Epithelial cell of esophagus (primary cell): Measurements from ENCODE around the gene ELMO1.

ENCODE experiments used
- DNase-seq: peaks from one replicate; pipeline ENCODE4 v3.0.0; 2010; ENCODE audit warnings: low read depth
- H3K4me3 ChIP-seq: 2 replicates; pipeline ENCODE4 v1.5.1; 2011; ENCODE audit warnings: mild to moderate bottlenecking, low read length, control low read depth
- TF ChIP-seq, protein P1 (sequence below): IDR thresholded peaks from 2 replicates; pipeline ENCODE4 v1.5.1; 2011; ENCODE audit warnings: low read depth, mild to moderate bottlenecking, low read length, control low read depth, inconsistent platforms; ENCODE audit not compliant: insufficient read depth; ENCODE audit errors: missing control alignments

The ELMO1 gene

GRCh38 chr7:36937754-36938563 lies 510.7 kb downstream of the ELMO1 start:
- TF ChIP-seq, protein P1, sequence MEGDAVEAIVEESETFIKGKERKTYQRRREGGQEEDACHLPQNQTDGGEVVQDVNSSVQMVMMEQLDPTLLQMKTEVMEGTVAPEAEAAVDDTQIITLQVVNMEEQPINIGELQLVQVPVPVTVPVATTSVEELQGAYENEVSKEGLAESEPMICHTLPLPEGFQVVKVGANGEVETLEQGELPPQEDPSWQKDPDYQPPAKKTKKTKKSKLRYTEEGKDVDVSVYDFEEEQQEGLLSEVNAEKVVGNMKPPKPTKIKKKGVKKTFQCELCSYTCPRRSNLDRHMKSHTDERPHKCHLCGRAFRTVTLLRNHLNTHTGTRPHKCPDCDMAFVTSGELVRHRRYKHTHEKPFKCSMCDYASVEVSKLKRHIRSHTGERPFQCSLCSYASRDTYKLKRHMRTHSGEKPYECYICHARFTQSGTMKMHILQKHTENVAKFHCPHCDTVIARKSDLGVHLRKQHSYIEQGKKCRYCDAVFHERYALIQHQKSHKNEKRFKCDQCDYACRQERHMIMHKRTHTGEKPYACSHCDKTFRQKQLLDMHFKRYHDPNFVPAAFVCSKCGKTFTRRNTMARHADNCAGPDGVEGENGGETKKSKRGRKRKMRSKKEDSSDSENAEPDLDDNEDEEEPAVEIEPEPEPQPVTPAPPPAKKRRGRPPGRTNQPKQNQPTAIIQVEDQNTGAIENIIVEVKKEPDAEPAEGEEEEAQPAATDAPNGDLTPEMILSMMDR, result peak; percentile 6
- DNase-seq, result no peak

DNA sequence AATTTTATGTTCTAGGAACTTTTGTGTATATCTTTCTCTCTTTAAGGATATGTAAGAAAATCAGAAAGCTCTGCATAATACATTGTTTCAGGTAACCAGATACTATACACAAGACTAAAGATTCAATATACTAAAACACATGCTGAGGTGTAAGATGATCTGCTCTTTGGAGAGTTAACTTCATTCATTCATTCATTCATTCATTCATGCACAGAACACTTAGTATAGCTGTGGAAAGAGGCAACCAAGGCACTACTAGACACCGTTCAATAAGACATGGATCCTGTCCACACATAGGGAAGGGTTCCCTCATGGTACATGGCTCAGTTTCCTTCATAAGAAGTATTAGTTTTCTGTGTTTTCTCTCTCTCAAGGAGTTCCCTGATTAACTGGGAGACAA lies 516.8 kb downstream of the ELMO1 start:
- DNase-seq, result no peak
- TF ChIP-seq, protein P1, result no peak
- H3K4me3 ChIP-seq, result no peak overlapping the region

More at GRCh38 chr7:36937754-36938563, 510.7 kb downstream of the ELMO1 start:
- H3K4me3 ChIP-seq, result no peak overlapping the region

GRCh38 chr7:36929791-36930190 lies 518.9 kb downstream of the ELMO1 start:
- TF ChIP-seq, protein P1, result no peak
- DNase-seq, result no peak
- no peak overlapping the region for H3K4me3 ChIP-seq

- H3K4me3 ChIP-seq, result no peak overlapping the region
- TF ChIP-seq, protein P1, result no peak
- DNase-seq, result no peak
Measured at GRCh38 chr7:36928718-36929117, 519.9 kb downstream of the ELMO1 start.

DNA sequence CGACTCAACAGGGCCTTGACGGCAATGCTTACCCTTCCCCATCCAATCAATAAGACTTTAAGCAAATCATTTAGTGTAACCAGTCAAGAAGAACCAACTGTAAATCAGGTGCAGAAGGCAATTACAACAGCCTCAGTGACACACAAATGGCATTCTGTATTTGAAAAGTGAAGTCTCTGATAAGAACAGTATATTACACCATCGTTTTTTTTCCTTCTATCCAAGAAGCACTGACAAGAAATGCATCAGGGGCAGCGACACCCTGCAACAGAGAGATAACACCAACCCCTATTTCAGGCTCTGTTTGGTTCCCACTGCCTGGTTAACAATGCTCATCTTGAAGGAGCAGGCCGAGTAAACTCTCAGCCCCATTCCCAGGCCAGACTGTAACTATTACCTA lies 520.4 kb downstream of the ELMO1 start:
- H3K4me3 ChIP-seq, result no peak overlapping the region
- TF ChIP-seq, protein P1, result no peak
- DNase-seq, result no peak

DNA sequence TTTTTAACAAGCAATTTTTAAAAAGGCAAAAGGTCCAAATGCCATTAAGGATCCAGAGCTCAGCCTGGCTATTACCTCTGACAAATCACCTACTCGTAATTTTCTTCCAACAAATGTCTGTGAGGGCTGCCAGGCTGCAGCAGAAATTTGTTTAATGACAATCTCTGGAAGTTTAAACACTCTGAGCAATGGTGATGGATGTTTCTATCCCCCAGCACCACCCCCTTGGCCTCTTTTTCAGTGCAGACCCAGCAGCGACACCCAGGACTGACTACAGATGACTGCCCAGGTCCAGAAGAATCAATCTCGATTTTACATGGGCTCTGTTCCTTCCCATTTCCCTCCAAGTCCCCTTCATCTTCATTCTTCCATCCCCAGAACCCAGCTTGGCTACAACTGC lies 523.0 kb downstream of the ELMO1 start:
- H3K4me3 ChIP-seq, result no peak overlapping the region
- DNase-seq, result no peak
- TF ChIP-seq, protein P1, result no peak

GRCh38 chr7:36925207-36925606 lies 523.5 kb downstream of the ELMO1 start:
- DNase-seq, result no peak
- TF ChIP-seq, protein P1, result no peak
- H3K4me3 ChIP-seq, result no peak overlapping the region
